ENCODE data around the gene ZBTB44.

GRCh38 chr11:130209954-130210854, 104.5 kb downstream of the ZBTB44 start:
- TF ChIP-seq POLR2AphosphoS5 (IDR thresholded peaks at IDR 0.05; ENCODE audit: low read depth, low read length) (no peak), CTCF (IDR thresholded peaks at IDR 0.05) (no peak), ZBTB33 (IDR thresholded peaks at IDR 0.05; ENCODE audit: borderline replicate concordance, low read depth) (no peak), GATA2 (CRISPR knock-in tag; IDR thresholded peaks at IDR 0.05) (no peak), FOXM1 (IDR thresholded peaks at IDR 0.05; ENCODE audit: low read depth) (no peak), NFIC (IDR thresholded peaks at IDR 0.05; ENCODE audit: borderline replicate concordance) (no peak), RAD21 (IDR thresholded peaks at IDR 0.05; ENCODE audit: low read length) (no peak), SIN3A (IDR thresholded peaks at IDR 0.05; ENCODE audit: borderline replicate concordance, low read depth, low read length) (no peak), TAF1 (IDR thresholded peaks at IDR 0.05; ENCODE audit: borderline replicate concordance, low read depth, low read length) (no peak), REST (IDR thresholded peaks at IDR 0.05; ENCODE audit: low read depth, low read length) (no peak)

All from SK-N-SH (cell line).